Activated naive CD4-positive, alpha-beta T cell treated with anti-CD3 and anti-CD28 coated beads, Interleukin-2, amount 50 U/mL, for 72 hours (primary cell): ENCODE results near the gene CAMTA1. TPM values are rescaled to one million over a fixed set of nuclear protein-coding genes. Genes with fewer than 3 reads are reported as not detected.

Experiments
- ATAC-seq, 2 donors: fragments of 150-1000 bp; cut with Tn5 transposase; 2 replicates each; pipeline ENCODE4 v1.10.0; 2021; ENCODE audit warnings: mild to moderate bottlenecking in 2 of 2, moderate library complexity in 2 of 2
- DNase-seq, 2 donors: peaks; one replicate each; pipeline ENCODE4 v3.0.0; 2021 to 2022; ENCODE audit warnings: low spot score in 2 of 2
- H3K27ac Mint-ChIP-seq, 2 donors: one replicate each; pipeline ENCODE4 v1.8.0; 2022; ENCODE audit warnings: mild to moderate bottlenecking in 2 of 2, mixed read lengths in 2 of 2
- H3K36me3 Mint-ChIP-seq, 2 donors: one replicate each; pipeline ENCODE4 v1.8.0; 2022; ENCODE audit warnings: mixed read lengths in 2 of 2
- H3K9me3 Mint-ChIP-seq, 2 donors: one replicate each; pipeline ENCODE4 v1.8.0; 2022; ENCODE audit warnings: mixed read lengths in 2 of 2
- total RNA-seq, 2 donors: library from RNA; stranded (reverse); gene quantifications; one replicate each; pipeline ENCODE4 v1.2.3, GENCODE V29; 2022

The CAMTA1 gene
- total RNA-seq, 2 donors from 2014 or later = 50.4 to 76.4 TPM

DNA sequence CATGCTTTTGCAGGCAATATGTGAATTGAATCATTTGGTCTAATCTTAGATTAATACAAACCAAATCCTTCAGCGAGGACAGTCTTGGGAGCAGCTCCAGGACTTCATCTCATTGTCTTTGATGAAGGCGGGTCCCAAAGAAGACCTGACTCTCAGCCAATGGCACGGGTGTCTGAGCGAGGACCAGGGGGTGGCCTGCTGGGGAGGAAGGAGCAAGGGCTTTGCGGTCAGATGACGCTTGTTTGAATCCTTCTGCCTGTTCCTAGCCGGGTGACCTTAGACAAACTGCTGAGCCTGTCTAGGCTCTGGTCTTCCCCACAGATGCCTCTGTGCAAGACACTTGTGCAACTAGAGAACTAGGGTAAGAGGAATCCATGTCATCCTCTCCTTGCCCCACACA, 673.7 kb downstream of the CAMTA1 start:
- Mint-ChIP-seq H3K9me3 (no peaks in the 10 kb centered on the region), H3K27ac (no peak overlapping the region), H3K36me3 (no peaks in the 10 kb centered on the region)
- ATAC-seq (no peak), DNase-seq (no peak)

DNA sequence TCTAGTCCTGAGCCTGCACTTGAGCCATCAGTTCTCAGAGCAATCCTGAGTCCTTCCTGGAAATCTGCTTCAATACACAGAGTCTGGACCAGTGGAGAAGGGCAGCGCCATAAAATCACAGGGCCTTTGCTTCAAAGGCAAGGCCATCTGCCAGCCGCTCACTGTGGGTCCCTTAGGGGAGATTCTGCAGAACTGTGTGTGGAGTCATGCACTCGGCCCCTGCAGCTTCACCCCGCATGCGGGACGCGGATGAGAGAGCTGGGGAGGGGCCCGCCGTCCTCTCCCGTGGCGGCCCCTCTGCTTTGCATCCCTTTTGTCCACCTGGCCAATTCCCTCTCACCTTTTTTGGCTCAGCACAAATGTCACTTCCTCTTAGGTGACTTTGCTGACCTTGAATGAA, 674.7 kb downstream of the CAMTA1 start:
- no peak for DNase-seq
- H3K9me3 Mint-ChIP-seq = no peaks in the 10 kb centered on the region
- H3K27ac Mint-ChIP-seq = no peak overlapping the region
- H3K36me3 Mint-ChIP-seq = no peaks in the 10 kb centered on the region
- no peak for ATAC-seq

GRCh38 chr1:7460807-7461206, 675.6 kb downstream of the CAMTA1 start:
- ATAC-seq (no peak), DNase-seq (no peak)
- no peaks in the 10 kb centered on the region for H3K9me3 Mint-ChIP-seq
- H3K27ac Mint-ChIP-seq = no peak overlapping the region
- H3K36me3 Mint-ChIP-seq = no peaks in the 10 kb centered on the region

DNA sequence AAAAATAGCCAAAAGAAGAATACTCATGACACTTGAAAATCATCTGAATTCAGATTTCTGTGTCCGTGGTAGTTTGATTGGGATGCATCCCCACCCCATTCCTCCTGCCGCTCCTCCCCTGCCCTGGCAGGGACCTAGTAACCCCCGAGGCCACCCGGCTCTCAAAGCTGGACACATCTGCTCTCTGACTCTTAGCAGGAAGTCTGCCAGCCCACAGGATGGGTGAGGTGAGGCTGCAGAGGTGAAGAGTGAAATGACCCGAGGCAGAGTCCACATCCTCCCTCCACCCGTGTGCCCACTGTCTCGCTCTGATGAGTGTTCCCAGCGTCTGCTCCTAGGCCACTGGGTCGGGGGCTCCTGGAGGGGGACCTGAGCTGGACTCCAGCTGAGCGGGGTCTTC, 677.4 kb downstream of the CAMTA1 start:
- Mint-ChIP-seq H3K27ac (no peak overlapping the region), H3K36me3 (no peaks in the 10 kb centered on the region), H3K9me3 (no peaks in the 10 kb centered on the region)
- no peak for ATAC-seq
- DNase-seq = no peak

DNA sequence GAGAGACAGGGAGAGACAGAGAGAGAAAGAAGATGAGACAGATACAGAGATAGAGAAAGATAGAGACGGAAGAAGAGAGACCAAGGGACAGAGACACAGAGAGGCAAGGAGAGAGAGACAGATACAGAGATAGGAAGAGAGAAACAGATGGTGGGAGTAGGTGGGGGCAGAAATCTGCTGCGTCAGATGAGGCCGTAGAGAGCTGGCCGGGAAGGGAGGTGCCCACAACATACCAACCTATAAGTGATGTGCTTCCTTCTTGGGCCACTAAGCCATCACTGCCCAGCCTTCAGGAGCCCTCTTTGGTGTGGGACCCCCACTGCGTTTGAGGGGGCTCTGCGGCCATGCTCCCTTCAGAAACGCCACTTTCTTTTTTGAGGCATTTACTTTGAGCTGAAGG, 678.3 kb downstream of the CAMTA1 start:
- ATAC-seq (no peak), DNase-seq (no peak)
- no peak overlapping the region for H3K27ac Mint-ChIP-seq
- no peaks in the 10 kb centered on the region for H3K9me3 Mint-ChIP-seq
- H3K36me3 Mint-ChIP-seq = no peaks in the 10 kb centered on the region

GRCh38 chr1:7464736-7465135, 679.5 kb downstream of the CAMTA1 start:
- no peak overlapping the region for H3K27ac Mint-ChIP-seq
- DNase-seq = no peak
- ATAC-seq = no peak
- no peaks in the 10 kb centered on the region for H3K36me3 Mint-ChIP-seq
- no peaks in the 10 kb centered on the region for H3K9me3 Mint-ChIP-seq

GRCh38 chr1:7467476-7468175, 682.4 kb downstream of the CAMTA1 start:
- Mint-ChIP-seq H3K27ac (no peak overlapping the region), H3K9me3 (no peaks in the 10 kb centered on the region), H3K36me3 (no peaks in the 10 kb centered on the region)
- ATAC-seq (no peak), DNase-seq (no peak)

DNA sequence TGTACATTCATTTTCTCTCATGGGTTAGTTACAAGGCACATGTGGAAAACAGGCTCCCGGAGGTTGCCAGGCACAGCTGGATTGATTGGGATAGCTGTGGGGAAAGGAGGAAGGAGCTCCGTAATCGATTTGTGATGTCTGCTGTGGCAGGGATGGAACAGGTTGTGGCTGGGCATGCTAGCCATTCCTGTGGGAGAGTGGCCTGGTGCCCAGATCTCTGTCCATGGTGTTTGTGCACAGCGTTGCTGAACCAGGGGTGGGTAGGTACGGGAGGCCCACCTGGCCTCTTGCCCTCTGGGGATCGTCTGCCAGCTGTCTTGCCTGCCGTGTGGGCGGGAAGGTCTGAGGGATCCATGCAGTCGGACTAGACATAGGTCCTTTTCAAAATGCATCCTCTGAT, 683.0 kb downstream of the CAMTA1 start:
- no peak overlapping the region for H3K27ac Mint-ChIP-seq
- DNase-seq (no peak), ATAC-seq (no peak)
- no peaks in the 10 kb centered on the region for H3K9me3 Mint-ChIP-seq
- H3K36me3 Mint-ChIP-seq = no peaks in the 10 kb centered on the region

DNA sequence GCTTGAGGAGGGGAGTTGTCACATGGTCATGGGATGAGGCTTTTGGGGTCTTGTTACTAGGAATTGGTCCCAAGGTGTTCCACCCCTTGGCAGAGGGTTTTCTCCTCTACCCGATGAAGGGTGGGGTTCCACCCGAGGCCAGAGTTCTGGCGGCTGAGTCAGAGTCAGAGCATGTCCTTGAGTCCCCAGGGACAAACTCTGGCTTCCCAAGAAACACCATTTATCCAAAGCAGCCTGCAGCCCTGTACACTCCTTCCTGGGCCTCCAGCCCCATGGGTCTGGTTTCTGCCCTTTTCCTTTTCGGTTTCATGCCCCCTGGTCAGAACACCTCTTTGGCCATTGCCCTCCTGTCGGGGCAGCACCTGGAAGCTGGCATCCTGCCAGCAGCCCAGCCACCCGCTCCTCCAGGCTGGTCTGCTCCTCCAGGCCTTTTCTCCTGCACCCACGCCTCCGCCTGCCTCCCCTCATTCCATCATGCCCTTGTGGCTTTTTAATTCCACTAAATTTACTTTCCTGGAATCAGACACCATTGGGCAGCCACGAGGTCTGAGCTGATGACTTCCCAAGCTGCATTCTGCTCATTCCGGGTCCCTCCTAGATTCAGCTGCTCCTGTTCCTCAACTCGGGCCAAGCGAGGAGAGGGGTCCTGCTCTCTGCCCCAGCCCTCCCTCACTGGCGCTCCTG, 684.1 kb downstream of the CAMTA1 start:
- Mint-ChIP-seq H3K36me3 (no peaks in the 10 kb centered on the region), H3K9me3 (no peaks in the 10 kb centered on the region)

GRCh38 chr1:7470904-7471638, 685.8 kb downstream of the CAMTA1 start:
- ATAC-seq (no peak), DNase-seq (no peak)
- Mint-ChIP-seq H3K27ac (no peak overlapping the region), H3K9me3 (no peaks in the 10 kb centered on the region), H3K36me3 (no peaks in the 10 kb centered on the region)

More for the DNA sequence above, 684.1 kb downstream of the CAMTA1 start:
- no peak overlapping the region for H3K27ac Mint-ChIP-seq
- ATAC-seq = no peak
- no peak for DNase-seq

GRCh38 chr1:7471836-7472235, 686.6 kb downstream of the CAMTA1 start:
- ATAC-seq = no peak
- no peak for DNase-seq
- Mint-ChIP-seq H3K36me3 (no peaks in the 10 kb centered on the region), H3K27ac (no peak overlapping the region), H3K9me3 (no peaks in the 10 kb centered on the region)

- Mint-ChIP-seq H3K27ac (no peak overlapping the region), H3K36me3 (no peaks in the 10 kb centered on the region), H3K9me3 (no peaks in the 10 kb centered on the region)
- DNase-seq = no peak
- no peak for ATAC-seq
Measured at GRCh38 chr1:7473223-7474142, 688.2 kb downstream of the CAMTA1 start.

DNA sequence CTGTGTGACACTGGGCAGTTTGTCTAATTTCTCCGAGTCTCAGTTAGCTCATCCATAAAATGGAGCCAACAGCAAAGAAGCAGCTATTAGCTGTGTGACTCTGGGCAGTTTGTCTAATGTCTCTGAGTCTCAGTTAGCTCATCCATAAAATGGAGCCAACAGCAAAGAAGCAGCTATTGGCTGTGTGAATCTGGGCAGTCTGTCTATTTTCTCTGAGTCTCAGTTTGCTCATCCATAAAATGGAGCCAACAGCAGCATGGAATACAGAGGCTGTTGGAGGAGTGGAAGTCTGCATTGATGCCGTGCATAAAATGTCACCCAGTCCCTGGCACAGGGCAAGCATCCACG, 688.9 kb downstream of the CAMTA1 start:
- DNase-seq (no peak), ATAC-seq (no peak)
- Mint-ChIP-seq H3K36me3 (no peaks in the 10 kb centered on the region), H3K27ac (no peak overlapping the region), H3K9me3 (no peaks in the 10 kb centered on the region)

DNA sequence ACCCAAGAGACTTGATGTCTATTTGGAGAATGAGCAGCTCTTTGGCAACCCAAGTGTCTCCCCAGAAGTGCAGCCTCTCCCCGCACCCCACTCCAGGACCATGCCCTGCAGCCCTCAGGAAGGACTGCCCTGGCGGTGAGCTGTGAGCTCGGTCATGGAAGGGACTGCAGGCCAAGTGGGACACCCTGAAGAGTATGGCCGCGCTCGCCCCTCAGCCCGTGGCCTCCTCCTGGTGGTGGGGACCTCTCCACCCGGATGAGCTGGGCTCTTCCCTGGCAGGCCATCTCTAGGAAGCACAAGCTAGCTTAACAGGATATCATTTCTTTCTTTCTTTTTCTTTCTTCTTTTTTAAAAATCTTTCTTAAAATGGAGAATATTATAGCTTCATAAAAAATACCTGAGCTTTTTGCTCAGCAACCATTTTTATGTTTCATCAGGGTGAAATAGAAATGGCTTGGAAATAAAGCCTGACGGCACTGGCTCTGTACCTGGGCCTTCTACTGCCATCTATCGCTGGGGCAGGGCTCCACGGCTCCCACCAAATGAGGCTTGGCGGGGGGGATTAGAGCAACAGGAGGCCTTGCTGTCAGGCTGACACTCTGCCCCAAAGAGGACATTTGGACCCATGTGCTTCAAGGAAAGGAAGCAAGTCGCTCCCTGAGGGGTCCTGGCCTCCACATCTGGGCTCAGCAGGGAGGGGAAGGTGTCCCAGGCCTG, 689.7 kb downstream of the CAMTA1 start:
- DNase-seq (no peak), ATAC-seq (no peak)
- no peaks in the 10 kb centered on the region for H3K36me3 Mint-ChIP-seq
- H3K9me3 Mint-ChIP-seq = no peaks in the 10 kb centered on the region
- no peak overlapping the region for H3K27ac Mint-ChIP-seq

GRCh38 chr1:7475691-7476090, 690.4 kb downstream of the CAMTA1 start:
- Mint-ChIP-seq H3K27ac (no peak overlapping the region), H3K36me3 (no peaks in the 10 kb centered on the region), H3K9me3 (no peaks in the 10 kb centered on the region)
- no peak for DNase-seq
- no peak for ATAC-seq

- ATAC-seq (no peak), DNase-seq (no peak)
- no peaks in the 10 kb centered on the region for H3K36me3 Mint-ChIP-seq
- no peak overlapping the region for H3K27ac Mint-ChIP-seq
- H3K9me3 Mint-ChIP-seq = no peaks in the 10 kb centered on the region
Measured at GRCh38 chr1:7476402-7476801, 691.1 kb downstream of the CAMTA1 start.
